ENCODE measurements around the gene PRKCI.

Gene PRKCI

GRCh38 chr3:170232266-170232665, 10.0 kb downstream of the PRKCI start:
- no peaks in the 10 kb centered on the region for H3K27me3 ChIP-seq (replicated peaks; ENCODE audit: insufficient read depth, low read length)
- no peaks in the 10 kb centered on the region for H3K9me3 ChIP-seq (replicated peaks; ENCODE audit: insufficient read depth, low read length)
- H2AFZ ChIP-seq (ENCODE audit: low read length) = no peak overlapping the region
- H3K4me1 ChIP-seq (ENCODE audit: low read length) = no peaks in the 10 kb centered on the region
- no peak overlapping the region for H3K4me2 ChIP-seq (ENCODE audit: low read depth, low read length)
- no peak overlapping the region for H3K27ac ChIP-seq (ENCODE audit: low read length)
- peaks cover 50% of the 10 kb centered on the region for H3K79me2 ChIP-seq (ENCODE audit: low read length)
- H4K20me1 ChIP-seq (ENCODE audit: insufficient read depth, low read length) = no peaks in the 10 kb centered on the region
- H3F3A ChIP-seq (ENCODE audit: insufficient read depth, low read length) = no peaks in the 10 kb centered on the region
- H3K4me3 ChIP-seq (ENCODE audit: low read length) = no peak overlapping the region
- H3K9ac ChIP-seq (ENCODE audit: low read length) = no peak overlapping the region
- TF ChIP-seq EZH2phosphoT487 (IDR thresholded peaks at IDR 0.05; ENCODE audit: low read length) = no peak
- TF ChIP-seq, protein P1, sequence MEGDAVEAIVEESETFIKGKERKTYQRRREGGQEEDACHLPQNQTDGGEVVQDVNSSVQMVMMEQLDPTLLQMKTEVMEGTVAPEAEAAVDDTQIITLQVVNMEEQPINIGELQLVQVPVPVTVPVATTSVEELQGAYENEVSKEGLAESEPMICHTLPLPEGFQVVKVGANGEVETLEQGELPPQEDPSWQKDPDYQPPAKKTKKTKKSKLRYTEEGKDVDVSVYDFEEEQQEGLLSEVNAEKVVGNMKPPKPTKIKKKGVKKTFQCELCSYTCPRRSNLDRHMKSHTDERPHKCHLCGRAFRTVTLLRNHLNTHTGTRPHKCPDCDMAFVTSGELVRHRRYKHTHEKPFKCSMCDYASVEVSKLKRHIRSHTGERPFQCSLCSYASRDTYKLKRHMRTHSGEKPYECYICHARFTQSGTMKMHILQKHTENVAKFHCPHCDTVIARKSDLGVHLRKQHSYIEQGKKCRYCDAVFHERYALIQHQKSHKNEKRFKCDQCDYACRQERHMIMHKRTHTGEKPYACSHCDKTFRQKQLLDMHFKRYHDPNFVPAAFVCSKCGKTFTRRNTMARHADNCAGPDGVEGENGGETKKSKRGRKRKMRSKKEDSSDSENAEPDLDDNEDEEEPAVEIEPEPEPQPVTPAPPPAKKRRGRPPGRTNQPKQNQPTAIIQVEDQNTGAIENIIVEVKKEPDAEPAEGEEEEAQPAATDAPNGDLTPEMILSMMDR (IDR thresholded peaks at IDR 0.05; ENCODE audit: low read length) = no peak
- TF ChIP-seq EZH2 (optimal IDR thresholded peaks at IDR 0.05; ENCODE audit: low read depth, low read length) = no peak
- no peaks in the 10 kb centered on the region for H3K9me2 ChIP-seq (replicated peaks; ENCODE audit: insufficient read depth, low read length)
- no peak for DNase-seq
- H3K36me3 ChIP-seq (replicated peaks; ENCODE audit: insufficient read depth, low read length) = no peaks in the 10 kb centered on the region

- Histone ChIP-seq H3K9ac (ENCODE audit: low read length) (no peak overlapping the region), H4K20me1 (ENCODE audit: insufficient read depth, low read length) (no peaks in the 10 kb centered on the region), H3K4me2 (ENCODE audit: low read depth, low read length) (no peak overlapping the region), H3K9me2 (replicated peaks; ENCODE audit: insufficient read depth, low read length) (no peaks in the 10 kb centered on the region), H3K4me3 (ENCODE audit: low read length) (no peak overlapping the region), H3F3A (ENCODE audit: insufficient read depth, low read length) (no peaks in the 10 kb centered on the region), H3K4me1 (ENCODE audit: low read length) (no peaks in the 10 kb centered on the region), H2AFZ (ENCODE audit: low read length) (no peak overlapping the region), H3K9me3 (replicated peaks; ENCODE audit: insufficient read depth, low read length) (no peaks in the 10 kb centered on the region), H3K27ac (ENCODE audit: low read length) (no peak overlapping the region), H3K27me3 (replicated peaks; ENCODE audit: insufficient read depth, low read length) (no peaks in the 10 kb centered on the region), H3K79me2 (ENCODE audit: low read length) (peaks cover 41% of the 10 kb centered on the region), H3K36me3 (replicated peaks; ENCODE audit: insufficient read depth, low read length) (no peaks in the 10 kb centered on the region)
- DNase-seq = no peak
- TF ChIP-seq EZH2phosphoT487 (IDR thresholded peaks at IDR 0.05; ENCODE audit: low read length) (no peak), EZH2 (optimal IDR thresholded peaks at IDR 0.05; ENCODE audit: low read depth, low read length) (no peak)
- TF ChIP-seq, protein P1 (IDR thresholded peaks at IDR 0.05; ENCODE audit: low read length) = no peak
Observed at GRCh38 chr3:170233530-170233929, 11.3 kb downstream of the PRKCI start.

- no peak overlapping the region for H3K27ac ChIP-seq (ENCODE audit: low read length)
- H2AFZ ChIP-seq (ENCODE audit: low read length) = no peak overlapping the region
- H3K9ac ChIP-seq (ENCODE audit: low read length) = no peak overlapping the region
- no peaks in the 10 kb centered on the region for H3K27me3 ChIP-seq (replicated peaks; ENCODE audit: insufficient read depth, low read length)
- no peaks in the 10 kb centered on the region for H3K36me3 ChIP-seq (replicated peaks; ENCODE audit: insufficient read depth, low read length)
- DNase-seq = no peak
- H3K79me2 ChIP-seq (ENCODE audit: low read length) = no peaks in the 10 kb centered on the region
- H4K20me1 ChIP-seq (ENCODE audit: insufficient read depth, low read length) = no peaks in the 10 kb centered on the region
- H3F3A ChIP-seq (ENCODE audit: insufficient read depth, low read length) = no peaks in the 10 kb centered on the region
- TF ChIP-seq EZH2 (optimal IDR thresholded peaks at IDR 0.05; ENCODE audit: low read depth, low read length) (no peak), EZH2phosphoT487 (IDR thresholded peaks at IDR 0.05; ENCODE audit: low read length) (no peak)
- TF ChIP-seq, protein P1 (IDR thresholded peaks at IDR 0.05; ENCODE audit: low read length) = no peak
- H3K4me3 ChIP-seq (ENCODE audit: low read length) = no peak overlapping the region
- no peak overlapping the region for H3K4me2 ChIP-seq (ENCODE audit: low read depth, low read length)
- no peaks in the 10 kb centered on the region for H3K9me3 ChIP-seq (replicated peaks; ENCODE audit: insufficient read depth, low read length)
- H3K9me2 ChIP-seq (replicated peaks; ENCODE audit: insufficient read depth, low read length) = no peaks in the 10 kb centered on the region
- no peaks in the 10 kb centered on the region for H3K4me1 ChIP-seq (ENCODE audit: low read length)
Observed at GRCh38 chr3:170240142-170240541, 17.9 kb downstream of the PRKCI start.
